HT-29 (cell line): Measurements from ENCODE around the gene PIAS4. TPM values are rescaled to one million over a fixed set of nuclear protein-coding genes. Genes with fewer than 3 reads are reported as not detected.

ENCODE experiments used
- DNase-seq: peaks from one replicate; pipeline ENCODE4 v3.0.0-alpha.2; 2015; ENCODE audit warnings: low spot score
- total RNA-seq: library from RNA; depleted of rRNA; stranded (reverse); fragments of >200 nt; shearing (Covaris generic); gene quantifications from 2 replicates; pipeline ENCODE4 v1.2.3, GENCODE V29; 2014

PIAS4 gene
- total RNA-seq, 1 experiment from 2014 or later, result 40.8 TPM

DNA sequence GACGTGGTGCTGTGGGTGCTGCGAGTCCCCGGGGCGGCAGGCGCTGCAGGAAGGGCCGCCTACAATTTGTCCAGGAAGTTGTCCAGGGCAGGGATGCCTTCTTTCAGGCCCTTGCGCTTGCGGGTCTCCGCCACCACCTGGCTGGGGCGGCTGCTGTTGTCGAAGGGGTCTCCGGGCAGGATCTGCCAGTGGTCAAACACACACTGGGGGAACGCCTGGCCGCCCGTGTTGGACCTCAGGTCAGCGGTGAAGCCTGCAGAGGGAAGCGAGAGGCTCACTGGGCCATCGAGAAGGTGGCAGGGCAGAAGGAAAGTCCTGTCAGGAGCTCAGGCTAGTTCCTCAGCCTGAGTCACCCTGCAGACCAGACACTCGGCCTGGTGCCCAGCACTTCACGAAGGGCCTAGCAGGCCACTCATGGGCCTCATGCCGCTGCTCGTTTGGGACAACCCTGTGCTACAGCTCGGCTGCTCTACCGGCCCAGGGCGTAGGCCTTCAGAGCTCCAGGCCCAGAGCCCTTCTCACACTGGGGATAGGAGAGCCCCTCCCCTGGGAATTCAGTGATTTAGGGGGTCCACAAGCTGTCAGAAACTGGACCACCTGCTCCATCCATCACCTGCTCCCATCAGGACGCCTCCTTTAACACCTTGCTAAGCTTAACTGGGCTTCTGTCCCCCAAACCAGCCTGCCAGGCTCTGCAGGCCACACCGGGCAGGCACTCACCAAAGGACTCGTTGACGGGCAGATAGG is 30.9 kb upstream of the PIAS4 start:
- no peak for DNase-seq

DNA sequence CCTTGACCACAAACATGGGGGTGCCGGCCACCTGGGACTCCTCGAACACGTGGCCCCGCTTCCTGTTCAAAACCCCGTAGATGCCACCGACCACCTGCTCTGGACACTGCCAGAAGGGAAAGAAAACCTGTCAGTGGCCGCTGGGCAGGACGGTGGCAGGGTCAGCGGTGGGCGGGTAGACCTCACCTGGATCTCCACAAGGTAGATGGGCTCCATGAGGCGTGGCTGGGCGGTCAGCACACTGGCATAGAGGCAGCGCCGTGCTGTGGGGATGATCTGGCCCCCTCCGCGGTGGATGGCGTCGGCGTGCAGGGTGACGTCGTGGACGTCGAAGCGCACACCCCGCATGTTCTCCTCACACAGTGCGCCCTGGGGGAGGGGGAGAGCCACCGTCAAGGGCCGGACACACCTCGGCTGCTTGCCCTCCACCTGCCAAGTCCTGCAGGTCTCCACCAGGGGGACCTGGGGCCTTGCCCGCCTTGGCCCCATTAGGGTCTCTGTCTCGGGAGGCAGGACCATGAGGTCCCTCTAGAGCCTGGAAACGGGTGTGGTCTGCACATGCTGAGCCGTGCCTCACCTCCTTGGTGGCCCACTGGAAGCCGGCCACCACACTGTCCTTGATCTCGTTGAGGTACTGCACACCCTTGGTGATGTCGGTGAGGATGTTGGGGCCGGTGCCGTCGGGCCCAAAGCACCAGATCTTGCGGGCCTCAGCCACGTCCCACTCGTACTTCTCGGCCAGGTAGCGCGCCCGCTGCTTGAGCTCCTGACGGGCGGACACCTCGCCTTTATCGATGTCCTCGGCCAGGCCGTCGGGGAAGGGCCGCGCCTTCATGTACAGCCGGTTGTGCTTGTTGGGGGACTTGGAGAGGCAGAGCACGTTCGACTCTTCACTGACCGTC is 30.0 kb upstream of the PIAS4 start:
- DNase-seq, result no peak

DNA sequence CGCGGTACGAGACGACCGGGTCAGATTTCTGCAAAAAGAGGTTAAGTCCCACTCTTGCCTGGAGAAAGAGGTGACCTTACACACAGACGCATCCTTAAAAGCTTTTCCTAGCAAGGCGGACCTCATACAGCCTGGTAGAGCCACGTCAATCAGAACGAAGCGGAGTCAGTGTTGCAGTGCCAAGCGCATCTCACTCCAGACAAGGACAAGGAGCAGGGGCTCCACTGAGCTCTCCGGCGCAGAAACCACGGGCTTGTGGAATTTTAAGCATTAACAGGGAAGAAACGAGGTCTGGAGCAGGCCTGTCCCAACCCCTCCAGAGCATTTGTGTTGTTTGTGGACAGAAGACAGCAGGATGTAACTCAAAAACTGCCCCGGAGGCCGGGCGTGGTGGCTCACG is 29.4 kb upstream of the PIAS4 start:
- DNase-seq, result no peak

- DNase-seq, result no peak
Observed at GRCh38 chr19:3979289-3979673, 28.3 kb upstream of the PIAS4 start.

- DNase-seq, result no peak
Observed at GRCh38 chr19:3979674-3980352, 27.7 kb upstream of the PIAS4 start.

DNA sequence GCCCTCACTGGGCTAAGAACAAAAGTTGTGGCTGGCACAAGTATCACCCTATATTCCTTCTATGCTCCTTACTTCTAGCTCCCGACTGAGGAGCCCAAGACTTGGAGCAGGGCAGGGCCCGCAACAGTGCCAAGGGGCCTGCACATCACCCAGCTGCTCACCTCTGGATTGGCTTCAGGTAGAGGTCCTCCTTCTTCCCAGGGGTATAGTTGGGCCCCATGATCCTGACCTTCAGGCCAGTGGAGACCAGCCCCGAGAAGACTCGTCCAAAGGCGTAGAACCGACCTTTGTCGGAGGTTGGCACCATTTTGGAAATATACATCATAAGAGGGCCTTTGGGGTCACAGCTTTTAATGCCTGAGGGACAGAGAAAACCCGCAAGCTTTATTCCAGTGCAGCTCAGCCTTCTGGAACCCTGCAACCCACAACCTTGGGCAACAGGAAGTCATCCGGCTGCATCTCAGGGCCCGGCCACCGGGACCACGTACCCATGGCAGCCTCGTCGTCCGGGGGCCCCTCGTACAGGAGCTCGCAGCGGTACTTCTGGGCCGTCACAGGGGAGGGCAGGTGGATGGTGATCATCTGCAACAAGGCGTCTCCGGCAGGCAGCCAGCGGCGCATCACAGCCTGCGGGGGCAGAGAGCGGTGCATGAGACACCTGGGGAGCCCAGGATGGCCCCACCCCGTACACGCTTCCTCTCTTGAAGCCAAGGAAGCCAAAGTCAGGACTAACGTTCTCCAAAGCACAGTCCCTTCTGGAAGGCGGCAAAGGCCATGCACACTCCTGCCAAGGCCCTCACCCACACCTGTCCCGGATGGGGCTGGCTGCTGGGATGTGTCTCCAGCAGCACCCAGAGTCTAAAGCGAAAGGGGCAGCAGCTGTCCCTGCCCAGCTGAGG is 26.9 kb upstream of the PIAS4 start:
- DNase-seq, result no peak

GRCh38 chr19:3981373-3981735 is 26.2 kb upstream of the PIAS4 start:
- DNase-seq, result no peak

GRCh38 chr19:3981736-3982681 is 25.5 kb upstream of the PIAS4 start:
- DNase-seq, result no peak

- no peak for DNase-seq
Observed at GRCh38 chr19:3982701-3983541, 24.6 kb upstream of the PIAS4 start.

DNA sequence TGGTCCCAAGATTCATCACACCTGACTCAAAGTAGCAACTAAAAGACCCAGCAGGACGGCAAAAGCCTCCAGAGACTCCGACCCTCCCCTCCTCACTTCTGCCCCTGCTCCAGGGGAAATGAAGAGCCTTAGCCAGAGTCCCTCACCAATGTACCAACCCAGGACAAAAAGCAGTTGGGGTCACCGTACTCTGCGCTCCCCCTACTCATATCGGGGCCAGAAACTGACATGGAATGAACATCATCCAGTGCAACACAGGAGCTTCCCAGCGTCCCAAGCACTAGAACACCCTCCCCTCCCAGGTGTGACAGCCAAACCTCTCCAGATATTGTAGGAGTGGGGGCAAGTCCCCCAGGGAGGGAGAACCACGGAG is 24.0 kb upstream of the PIAS4 start:
- no peak for DNase-seq

GRCh38 chr19:3983936-3984583 is 23.5 kb upstream of the PIAS4 start:
- no peak for DNase-seq

DNA sequence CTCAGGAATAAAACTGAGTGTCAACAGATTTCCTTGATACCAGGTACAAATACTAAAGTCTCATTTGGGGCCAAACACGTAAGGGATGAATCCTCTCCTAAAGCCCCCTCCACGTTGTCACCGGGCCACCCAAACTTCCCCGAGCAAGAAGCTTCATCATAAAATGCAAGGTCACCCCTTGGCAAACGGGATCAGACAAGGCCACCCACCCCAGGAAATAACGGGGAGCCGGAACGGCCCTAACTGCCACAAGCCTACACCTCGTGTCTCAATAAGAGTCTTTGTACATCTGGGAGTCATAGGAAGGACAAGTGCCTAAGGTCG is 23.0 kb upstream of the PIAS4 start:
- DNase-seq, result no peak

GRCh38 chr19:3984908-3985642 is 22.5 kb upstream of the PIAS4 start, which contains the start of gene EEF2:
TSS of gene EEF2 (minus strand) at chr19:3985463. CDS start at chr19:3985380, 83 bp downstream.
- DNase-seq, result peak; percentile 81

GRCh38 chr19:3985643-3986259 is 21.8 kb upstream of the PIAS4 start:
- DNase-seq, result no peak

- peak; percentile 57 for DNase-seq
Observed at GRCh38 chr19:3986260-3987041, 21.1 kb upstream of the PIAS4 start.

DNA sequence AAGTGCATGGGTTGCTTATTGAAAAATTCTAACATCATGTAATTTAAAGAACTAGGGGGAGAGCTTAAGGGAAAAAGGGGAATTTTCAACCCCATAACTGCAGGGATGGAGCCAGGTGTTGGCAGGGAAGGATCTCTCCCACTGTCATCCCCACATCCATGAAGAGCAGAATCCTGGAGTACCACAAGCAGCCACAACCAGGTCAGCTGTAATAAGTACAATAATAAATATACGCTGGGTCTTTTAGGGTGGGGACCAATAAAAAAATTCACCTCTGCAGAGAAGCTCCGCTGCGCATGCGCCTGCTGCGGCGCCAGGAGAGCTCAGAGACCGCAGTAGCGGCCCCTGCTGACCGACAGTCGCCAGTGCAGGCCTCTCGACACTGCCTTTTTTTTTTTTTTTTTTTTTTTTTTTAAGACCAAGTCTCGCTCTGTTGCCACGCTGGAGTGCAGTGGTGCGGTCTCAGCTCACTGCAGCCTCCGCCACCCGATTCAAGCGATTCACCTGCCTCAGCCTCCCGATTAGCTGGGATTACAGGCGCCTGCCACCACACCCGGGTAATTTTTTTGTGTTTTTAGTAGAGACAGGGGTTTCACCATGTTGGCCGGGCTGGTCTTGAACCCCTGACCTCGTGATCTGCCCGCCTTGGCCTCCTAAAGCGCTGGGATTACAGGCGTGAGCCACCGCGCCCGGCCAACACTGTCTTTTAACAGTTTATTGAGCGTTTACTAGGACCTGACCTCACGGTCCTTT is 19.7 kb upstream of the PIAS4 start:
- DNase-seq, result peak; percentile 87
